Bronchial epithelial cell (primary cell): ENCODE measurements around the gene PRMT2. TPM values are rescaled to one million over a fixed set of nuclear protein-coding genes. Genes with fewer than 3 reads are reported as not detected.

Source experiments
- DNase-seq: peaks from one replicate; pipeline ENCODE4 v3.0.0-alpha.2; 2010; ENCODE audit warnings: low read depth
- FAIRE-seq: peaks from 2 replicates; lab custom pipeline; 2011; peaks lifted over from hg19 to GRCh38; lab: Jason Lieb, UNC
- H3K27me3 ChIP-seq: 2 replicates; pipeline ENCODE4 v1.5.1; 2011; ENCODE audit warnings: low read length; ENCODE audit not compliant: control insufficient read depth, insufficient read depth
- H3K36me3 ChIP-seq: 2 replicates; pipeline ENCODE4 v1.5.1; 2011; ENCODE audit warnings: low read length; ENCODE audit not compliant: control insufficient read depth, insufficient read depth
- H3K4me3 ChIP-seq: 2 replicates; pipeline ENCODE4 v1.5.1; 2011; ENCODE audit warnings: mild to moderate bottlenecking, low read depth, low read length, control low read depth
- total RNA-seq: library from RNA; depleted of rRNA; stranded (reverse); fragments of >200 nt; gene quantifications from 2 replicates; pipeline ENCODE4 v1.2.1, GENCODE V29; 2014
- TF ChIP-seq, protein P1 (sequence below): IDR thresholded peaks from 2 replicates; pipeline ENCODE4 v1.5.1; 2011; ENCODE audit warnings: mild to moderate bottlenecking, moderate library complexity, low read length, control low read depth, inconsistent platforms; ENCODE audit not compliant: insufficient read depth, severe bottlenecking

The PRMT2 gene
- total RNA-seq, 1 donor from 2014 or later = 112 TPM

DNA sequence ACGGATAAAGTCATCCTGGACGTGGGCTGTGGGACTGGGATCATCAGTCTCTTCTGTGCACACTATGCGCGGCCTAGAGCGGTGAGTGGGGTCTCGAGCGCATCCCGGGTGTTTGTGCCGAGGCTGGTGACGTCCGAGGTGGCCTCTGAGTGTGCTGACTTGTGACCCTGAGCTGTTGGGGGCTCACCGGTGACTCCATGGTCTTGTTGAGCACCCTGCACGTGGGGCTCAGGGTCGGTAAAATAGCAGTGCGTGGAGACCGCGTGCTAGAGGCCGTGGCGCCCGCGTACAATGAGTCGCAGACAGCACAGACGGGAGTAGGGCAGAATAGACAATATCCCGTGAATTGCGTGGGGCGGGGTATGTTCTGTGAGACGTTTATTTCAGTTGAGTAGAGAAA, 13.1 kb downstream of the PRMT2 start:
- H3K27me3 ChIP-seq = no peaks in the 10 kb centered on the region
- TF ChIP-seq, protein P1, sequence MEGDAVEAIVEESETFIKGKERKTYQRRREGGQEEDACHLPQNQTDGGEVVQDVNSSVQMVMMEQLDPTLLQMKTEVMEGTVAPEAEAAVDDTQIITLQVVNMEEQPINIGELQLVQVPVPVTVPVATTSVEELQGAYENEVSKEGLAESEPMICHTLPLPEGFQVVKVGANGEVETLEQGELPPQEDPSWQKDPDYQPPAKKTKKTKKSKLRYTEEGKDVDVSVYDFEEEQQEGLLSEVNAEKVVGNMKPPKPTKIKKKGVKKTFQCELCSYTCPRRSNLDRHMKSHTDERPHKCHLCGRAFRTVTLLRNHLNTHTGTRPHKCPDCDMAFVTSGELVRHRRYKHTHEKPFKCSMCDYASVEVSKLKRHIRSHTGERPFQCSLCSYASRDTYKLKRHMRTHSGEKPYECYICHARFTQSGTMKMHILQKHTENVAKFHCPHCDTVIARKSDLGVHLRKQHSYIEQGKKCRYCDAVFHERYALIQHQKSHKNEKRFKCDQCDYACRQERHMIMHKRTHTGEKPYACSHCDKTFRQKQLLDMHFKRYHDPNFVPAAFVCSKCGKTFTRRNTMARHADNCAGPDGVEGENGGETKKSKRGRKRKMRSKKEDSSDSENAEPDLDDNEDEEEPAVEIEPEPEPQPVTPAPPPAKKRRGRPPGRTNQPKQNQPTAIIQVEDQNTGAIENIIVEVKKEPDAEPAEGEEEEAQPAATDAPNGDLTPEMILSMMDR = no peak
- no peak for FAIRE-seq
- H3K4me3 ChIP-seq = no peak overlapping the region
- H3K36me3 ChIP-seq = peaks cover 45% of the 10 kb centered on the region
- DNase-seq = no peak

DNA sequence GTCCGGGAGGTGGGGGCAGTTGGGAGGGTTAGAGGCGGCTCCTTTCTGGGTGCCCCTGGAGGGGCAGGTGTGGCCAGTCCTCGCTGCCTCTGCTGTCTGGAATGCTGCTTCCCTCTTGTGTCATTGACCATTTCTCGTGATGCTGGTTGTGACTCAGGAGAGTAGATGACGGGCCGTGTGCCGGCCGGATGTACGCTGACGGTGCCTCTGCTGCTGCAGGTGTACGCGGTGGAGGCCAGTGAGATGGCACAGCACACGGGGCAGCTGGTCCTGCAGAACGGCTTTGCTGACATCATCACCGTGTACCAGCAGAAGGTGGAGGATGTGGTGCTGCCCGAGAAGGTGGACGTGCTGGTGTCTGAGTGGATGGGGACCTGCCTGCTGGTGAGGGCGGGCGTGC, 13.9 kb downstream of the PRMT2 start:
- no peak overlapping the region for H3K4me3 ChIP-seq
- H3K27me3 ChIP-seq = no peaks in the 10 kb centered on the region
- DNase-seq (no peak), FAIRE-seq (no peak)
- TF ChIP-seq, protein P1 = no peak
- H3K36me3 ChIP-seq = peaks cover 40% of the 10 kb centered on the region

DNA sequence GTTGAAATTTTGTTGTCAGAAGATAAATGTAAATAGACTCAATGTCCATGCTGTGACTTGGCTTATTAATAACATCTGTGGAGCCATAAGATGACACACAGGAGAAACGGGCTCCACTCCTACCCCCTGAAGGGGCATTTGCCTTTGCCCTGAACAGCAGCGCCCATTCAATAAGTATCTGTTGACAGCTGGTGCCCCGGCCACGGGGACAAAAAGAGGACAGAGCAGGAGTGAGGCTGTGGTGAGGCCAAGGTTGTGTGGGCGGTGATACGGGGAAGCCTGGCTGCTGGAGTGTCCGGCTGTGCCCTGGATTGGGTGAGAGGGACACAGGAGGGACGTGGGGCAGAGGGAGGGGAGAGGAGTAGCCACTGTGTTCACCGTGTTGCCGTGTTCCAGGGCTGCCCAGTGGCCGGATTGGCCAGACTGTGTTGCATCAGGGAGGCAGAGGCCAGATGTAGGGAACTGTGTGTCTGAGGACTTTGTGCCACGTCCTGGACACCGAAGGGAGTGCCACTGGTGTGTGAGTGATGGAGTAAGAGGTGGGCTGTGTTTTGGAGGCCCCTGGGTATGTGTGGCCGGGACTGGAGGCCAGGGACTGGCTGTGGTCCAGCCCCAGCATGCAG, 15.1 kb downstream of the PRMT2 start:
- TF ChIP-seq, protein P1 = no peak

DNA sequence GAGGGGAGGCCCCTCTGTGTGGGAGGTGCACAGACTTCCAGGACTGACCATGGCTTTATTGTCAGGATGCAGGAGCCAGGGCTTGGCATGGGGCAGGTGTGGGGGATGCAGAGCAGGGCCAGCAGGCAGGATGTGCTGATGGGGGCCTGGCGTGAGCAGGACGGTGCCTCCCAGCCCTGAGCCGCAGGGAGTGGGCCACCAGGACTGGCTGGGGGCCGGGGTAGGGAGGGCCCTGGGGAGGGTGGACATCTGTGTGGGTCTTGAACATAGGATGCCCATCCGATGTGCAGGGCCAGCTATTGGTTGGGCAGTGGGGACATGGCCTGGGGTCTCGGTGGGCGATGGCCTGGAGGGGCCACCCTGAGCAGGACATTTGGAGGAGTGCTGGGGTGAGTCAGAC, 15.6 kb downstream of the PRMT2 start:
- Histone ChIP-seq H3K36me3 (peaks cover 34% of the 10 kb centered on the region), H3K4me3 (no peak overlapping the region), H3K27me3 (no peaks in the 10 kb centered on the region)
- FAIRE-seq = no peak
- TF ChIP-seq, protein P1 = no peak
- no peak for DNase-seq

More for the DNA sequence above, 15.1 kb downstream of the PRMT2 start:
- no peak overlapping the region for H3K4me3 ChIP-seq
- H3K27me3 ChIP-seq = no peaks in the 10 kb centered on the region
- no peak for FAIRE-seq
- DNase-seq = no peak
- H3K36me3 ChIP-seq = peaks cover 36% of the 10 kb centered on the region

DNA sequence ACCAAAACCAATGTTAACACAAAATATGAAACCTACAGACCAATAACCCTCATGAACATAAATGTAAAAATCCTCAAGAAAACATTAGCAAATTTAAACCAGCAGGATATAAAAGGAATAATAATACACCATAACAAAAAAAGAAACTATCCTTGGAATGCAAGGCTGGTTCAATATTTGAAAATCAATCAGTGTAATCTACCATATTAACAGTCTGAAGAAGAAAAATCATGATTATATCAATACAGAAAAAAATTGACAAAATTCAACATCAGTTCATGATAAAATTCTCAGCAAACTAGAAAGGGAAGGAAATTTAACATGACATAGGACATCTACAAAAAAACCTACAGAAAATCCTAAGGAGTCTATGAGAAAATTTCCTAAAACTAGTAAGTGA, 19.8 kb downstream of the PRMT2 start:
- FAIRE-seq (no peak), DNase-seq (no peak)
- peaks cover 21% of the 10 kb centered on the region for H3K36me3 ChIP-seq
- TF ChIP-seq, protein P1 = no peak
- no peaks in the 10 kb centered on the region for H3K27me3 ChIP-seq
- no peak overlapping the region for H3K4me3 ChIP-seq

DNA sequence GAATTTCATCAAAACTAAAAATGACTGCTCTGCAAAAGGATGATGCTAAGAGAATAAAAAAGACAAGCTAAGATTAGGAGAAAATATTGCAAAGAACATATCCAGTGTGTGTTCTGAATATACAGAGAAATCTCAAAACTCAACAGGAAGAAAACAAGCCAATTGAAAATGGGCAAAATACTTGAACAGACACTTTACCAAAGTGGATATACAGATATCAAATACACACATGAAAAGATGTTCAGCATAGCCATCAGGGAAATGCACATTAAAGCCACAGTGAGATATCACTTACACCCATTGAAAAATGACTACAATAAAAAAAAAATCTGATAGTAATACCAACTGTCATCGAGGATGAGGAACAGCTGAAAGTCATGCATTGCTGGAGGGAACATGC, 21.3 kb downstream of the PRMT2 start:
- DNase-seq = no peak
- TF ChIP-seq, protein P1 = no peak
- Histone ChIP-seq H3K4me3 (no peak overlapping the region), H3K27me3 (no peaks in the 10 kb centered on the region), H3K36me3 (peaks cover 11% of the 10 kb centered on the region)
- FAIRE-seq = no peak
